ENCODE data around the gene RASAL3. TPM values are rescaled to one million over a fixed set of nuclear protein-coding genes. Genes with fewer than 3 reads are reported as not detected.

Gene RASAL3
- total and polyA plus RNA-seq, 2 of the 8 experiments (the other 6 are each of a cell fraction or from before 2014, with no cell fraction given): 0.19 to 0.63 TPM

- no peak for TF ChIP-seq SRF (IDR thresholded peaks at IDR 0.05; ENCODE audit: low read depth, low read length)
- 0 out of 2 replicates have a peak, but pooled peaks have one; percentile 18 for TF ChIP-seq CREB1 (IDR thresholded peaks at IDR 0.05)
- no peak for TF ChIP-seq JUN (IDR thresholded peaks at IDR 0.05; ENCODE audit: low read depth, low read length)
- TF ChIP-seq POLR2A (IDR thresholded peaks at IDR 0.05; ENCODE audit: control extremely low read depth in 1 of 2, low read depth in 2 of 2, low read length in 2 of 2): peak; percentile 93 to 98
- TF ChIP-seq RFX5 (IDR thresholded peaks at IDR 0.05; ENCODE audit: borderline replicate concordance, low read depth, low read length): no peak
- no peak for TF ChIP-seq FOSL1 (IDR thresholded peaks at IDR 0.05; ENCODE audit: insufficient read depth, low read depth, low read length)
- peak; percentile 38 to 83; a peak in 2 of 4 replicates for TF ChIP-seq SIN3A (conservative IDR thresholded peaks at IDR 0.05 in 1 of 2, IDR thresholded peaks at IDR 0.05 in 1 of 2; ENCODE audit: low read depth in 1 of 2, low read length in 2 of 2)
- TF ChIP-seq BACH1 (IDR thresholded peaks at IDR 0.05; ENCODE audit: low read length): no peak
- TF ChIP-seq TBP (IDR thresholded peaks at IDR 0.05; ENCODE audit: low read depth, low read length): peak; percentile 93
- TF ChIP-seq GABPA (IDR thresholded peaks at IDR 0.05; ENCODE audit: borderline replicate concordance, insufficient read depth, low read length): no peak
- TF ChIP-seq CHD2 (IDR thresholded peaks at IDR 0.05; ENCODE audit: low read length): peak; percentile 97
- no peak for TF ChIP-seq TEAD4 (IDR thresholded peaks at IDR 0.05; ENCODE audit: low read depth, low read length)
- TF ChIP-seq ASH2L (IDR thresholded peaks at IDR 0.05; ENCODE audit: low read length): peak; percentile 73
- TF ChIP-seq NANOG (IDR thresholded peaks at IDR 0.05; ENCODE audit: insufficient read depth, low read depth, low read length, poor library complexity, severe bottlenecking): no peak
- TF ChIP-seq RNF2 (IDR thresholded peaks at IDR 0.05; ENCODE audit: borderline replicate concordance, low read depth, low read length, missing control alignments, poor library complexity, severe bottlenecking): no peak
- TF ChIP-seq KDM1A (IDR thresholded peaks at IDR 0.05; ENCODE audit: borderline replicate concordance, low read length): no peak
- TF ChIP-seq, protein P1, sequence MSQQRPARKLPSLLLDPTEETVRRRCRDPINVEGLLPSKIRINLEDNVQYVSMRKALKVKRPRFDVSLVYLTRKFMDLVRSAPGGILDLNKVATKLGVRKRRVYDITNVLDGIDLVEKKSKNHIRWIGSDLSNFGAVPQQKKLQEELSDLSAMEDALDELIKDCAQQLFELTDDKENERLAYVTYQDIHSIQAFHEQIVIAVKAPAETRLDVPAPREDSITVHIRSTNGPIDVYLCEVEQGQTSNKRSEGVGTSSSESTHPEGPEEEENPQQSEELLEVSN (IDR thresholded peaks at IDR 0.05): no peak
- TF ChIP-seq, protein P2, sequence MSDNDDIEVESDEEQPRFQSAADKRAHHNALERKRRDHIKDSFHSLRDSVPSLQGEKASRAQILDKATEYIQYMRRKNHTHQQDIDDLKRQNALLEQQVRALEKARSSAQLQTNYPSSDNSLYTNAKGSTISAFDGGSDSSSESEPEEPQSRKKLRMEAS (IDR thresholded peaks at IDR 0.05): peak; percentile 64; the same call in 1 of the 2 replicates
- TF ChIP-seq TAF1 (IDR thresholded peaks at IDR 0.05; ENCODE audit: low read depth, low read length): peak; percentile 95
- TF ChIP-seq SUZ12 (IDR thresholded peaks at IDR 0.05; ENCODE audit: low read length): no peak
- no peak for TF ChIP-seq RBBP5 (IDR thresholded peaks at IDR 0.05; ENCODE audit: borderline replicate concordance, low read depth, low read length)
- TF ChIP-seq POU5F1 (IDR thresholded peaks at IDR 0.05; ENCODE audit: low read depth, low read length): no peak
- TF ChIP-seq ZNF274 (IDR thresholded peaks at IDR 0.05; ENCODE audit: borderline replicate concordance, extremely low read depth, low read length): no peak
Observed at GRCh38 chr19:15418579-15419412, 45.5 kb downstream of the RASAL3 start, which contains the start of gene AKAP8L (continued).

Data from H1 (cell line).